Measurements from ENCODE around the gene PRKD1.

Gene PRKD1

GRCh38 chr14:29664515-29664914, 263.1 kb downstream of the PRKD1 start:
- no peak for DNase-seq (ENCODE audit: low read depth)
- no peak for TF ChIP-seq CTCF (conservative IDR thresholded peaks at IDR 0.05; ENCODE audit: control insufficient read depth, insufficient read depth, low read depth, low read length)
- H3K4me3 ChIP-seq (ENCODE audit: control insufficient read depth, low read depth, low read length), result no peak overlapping the region

- H3K4me3 ChIP-seq (ENCODE audit: control insufficient read depth, low read depth, low read length), result no peak overlapping the region
- peak; percentile 46 for DNase-seq (ENCODE audit: low read depth)
- no peak for TF ChIP-seq CTCF (conservative IDR thresholded peaks at IDR 0.05; ENCODE audit: control insufficient read depth, insufficient read depth, low read depth, low read length)
Observed at GRCh38 chr14:29663281-29663801, 264.3 kb downstream of the PRKD1 start.

- H3K4me3 ChIP-seq (ENCODE audit: control insufficient read depth, low read depth, low read length), result no peak overlapping the region
- no peak for TF ChIP-seq CTCF (conservative IDR thresholded peaks at IDR 0.05; ENCODE audit: control insufficient read depth, insufficient read depth, low read depth, low read length)
- DNase-seq (ENCODE audit: low read depth), result peak; percentile 79
Observed at GRCh38 chr14:29654901-29655550, 272.6 kb downstream of the PRKD1 start.

GRCh38 chr14:29653303-29653702, 274.3 kb downstream of the PRKD1 start:
- H3K4me3 ChIP-seq (ENCODE audit: control insufficient read depth, low read depth, low read length), result no peak overlapping the region
- DNase-seq (ENCODE audit: low read depth), result no peak
- no peak for TF ChIP-seq CTCF (conservative IDR thresholded peaks at IDR 0.05; ENCODE audit: control insufficient read depth, insufficient read depth, low read depth, low read length)

GRCh38 chr14:29652571-29652970, 275.1 kb downstream of the PRKD1 start:
- no peak for DNase-seq (ENCODE audit: low read depth)
- no peak for TF ChIP-seq CTCF (conservative IDR thresholded peaks at IDR 0.05; ENCODE audit: control insufficient read depth, insufficient read depth, low read depth, low read length)
- no peak overlapping the region for H3K4me3 ChIP-seq (ENCODE audit: control insufficient read depth, low read depth, low read length)

- no peak for DNase-seq (ENCODE audit: low read depth)
- no peak overlapping the region for H3K4me3 ChIP-seq (ENCODE audit: control insufficient read depth, low read depth, low read length)
- no peak for TF ChIP-seq CTCF (conservative IDR thresholded peaks at IDR 0.05; ENCODE audit: control insufficient read depth, insufficient read depth, low read depth, low read length)
Observed at GRCh38 chr14:29650554-29651269, 276.9 kb downstream of the PRKD1 start.

All from fibroblast of mammary gland (primary cell).